ENCODE results near the gene PPME1.

The PPME1 gene

GRCh38 chr11:74232311-74232950 lies 61.3 kb downstream of the PPME1 start:
- no peak for DNase-seq

- DNase-seq, result no peak
Measured at GRCh38 chr11:74233683-74234082, 62.6 kb downstream of the PPME1 start.

- no peak for DNase-seq
Measured at GRCh38 chr11:74235121-74235520, 64.0 kb downstream of the PPME1 start.

GRCh38 chr11:74237541-74237940 lies 66.5 kb downstream of the PPME1 start:
- no peak for DNase-seq

- DNase-seq, result no peak
Measured at GRCh38 chr11:74238243-74238642, 67.2 kb downstream of the PPME1 start.

GRCh38 chr11:74248469-74248868 lies 77.4 kb downstream of the PPME1 start:
- no peak for DNase-seq

- DNase-seq, result no peak
Measured at GRCh38 chr11:74249496-74249895, 78.4 kb downstream of the PPME1 start.

- DNase-seq, result no peak
Measured at GRCh38 chr11:74253361-74253760, 82.3 kb downstream of the PPME1 start.

GRCh38 chr11:74255741-74256375 lies 84.8 kb downstream of the PPME1 start:
- peak; percentile 65 for DNase-seq

GRCh38 chr11:74256378-74257133 lies 85.5 kb downstream of the PPME1 start:
- DNase-seq, result no peak

GRCh38 chr11:74257959-74258553 lies 87.0 kb downstream of the PPME1 start:
- no peak for DNase-seq

GRCh38 chr11:74262725-74263124 lies 91.6 kb downstream of the PPME1 start:
- no peak for DNase-seq

- DNase-seq, result no peak
Measured at GRCh38 chr11:74265256-74265655, 94.2 kb downstream of the PPME1 start.

- no peak for DNase-seq
Measured at GRCh38 chr11:74267014-74267413, 95.9 kb downstream of the PPME1 start.

- DNase-seq, result no peak
Measured at GRCh38 chr11:74268456-74268855, 97.4 kb downstream of the PPME1 start.

GRCh38 chr11:74269161-74269811 lies 98.2 kb downstream of the PPME1 start:
- no peak for DNase-seq

GRCh38 chr11:74272276-74272675 lies 101.2 kb downstream of the PPME1 start:
- no peak for DNase-seq

- DNase-seq, result no peak
Measured at GRCh38 chr11:74276581-74276980, 105.5 kb downstream of the PPME1 start.

GRCh38 chr11:74278103-74278502 lies 107.0 kb downstream of the PPME1 start:
- DNase-seq, result no peak

GRCh38 chr11:74278721-74279161 lies 107.7 kb downstream of the PPME1 start:
- DNase-seq, result no peak

GRCh38 chr11:74279256-74279655 lies 108.2 kb downstream of the PPME1 start:
- DNase-seq, result no peak

GRCh38 chr11:74280494-74280893 lies 109.4 kb downstream of the PPME1 start:
- no peak for DNase-seq

GRCh38 chr11:74282421-74282820 lies 111.3 kb downstream of the PPME1 start:
- no peak for DNase-seq
